GM23248 (cell line): ENCODE results near the gene ACAP1. TPM values are rescaled to one million over a fixed set of nuclear protein-coding genes. Genes with fewer than 3 reads are reported as not detected.

Source experiments
- DNase-seq: peaks from one replicate; pipeline ENCODE4 v3.0.0-alpha.2; 2015
- H2AFZ ChIP-seq: fragments of 200-600 bp; sonication (generic); 2 replicates; pipeline ENCODE4 v1.6.1; 2016; ENCODE audit warnings: antibody characterized with exemption
- H3F3A ChIP-seq: fragments of 200-600 bp; sonication (generic); 2 replicates; pipeline ENCODE4 v1.6.1; 2016; ENCODE audit warnings: mild to moderate bottlenecking, antibody characterized with exemption, mixed run types; ENCODE audit not compliant: insufficient read depth
- H3K27ac ChIP-seq: fragments of 200-600 bp; sonication (generic); 2 replicates; pipeline ENCODE4 v1.5.1; 2016; ENCODE audit warnings: mild to moderate bottlenecking
- H3K27me3 ChIP-seq: fragments of 200-600 bp; sonication (generic); replicated peaks from 2 replicates; pipeline ENCODE4 v1.6.1; 2016; ENCODE audit warnings: mild to moderate bottlenecking; ENCODE audit not compliant: insufficient read depth
- H3K36me3 ChIP-seq: fragments of 200-600 bp; sonication (generic); 2 replicates; pipeline ENCODE4 v1.6.1; 2016; ENCODE audit warnings: low read depth, mild to moderate bottlenecking
- H3K4me1 ChIP-seq: fragments of 200-600 bp; sonication (generic); 2 replicates; pipeline ENCODE4 v1.6.1; 2016; ENCODE audit warnings: mild to moderate bottlenecking; ENCODE audit not compliant: insufficient read depth
- H3K4me2 ChIP-seq: fragments of 200-600 bp; sonication (generic); one replicate; pipeline ENCODE4 v1.6.1; 2016; ENCODE audit warnings: mild to moderate bottlenecking; ENCODE audit not compliant: unreplicated experiment
- H3K4me3 ChIP-seq: fragments of 200-600 bp; sonication (generic); 2 replicates; pipeline ENCODE4 v1.5.1; 2016; ENCODE audit warnings: mild to moderate bottlenecking
- H3K79me2 ChIP-seq: fragments of 200-600 bp; sonication (generic); 2 replicates; pipeline ENCODE4 v1.6.1; 2016; ENCODE audit warnings: mild to moderate bottlenecking; ENCODE audit not compliant: insufficient read depth
- H3K9ac ChIP-seq: fragments of 200-600 bp; sonication (generic); 2 replicates; pipeline ENCODE4 v1.6.1; 2016; ENCODE audit warnings: mild to moderate bottlenecking
- H3K9me2 ChIP-seq: fragments of 200-600 bp; sonication (generic); 2 replicates; pipeline ENCODE4 v1.6.1; 2016; ENCODE audit warnings: mixed run types, mild to moderate bottlenecking, moderate library complexity; ENCODE audit not compliant: insufficient read depth
- H3K9me3 ChIP-seq: fragments of 200-600 bp; sonication (generic); one replicate; pipeline ENCODE4 v1.6.1; 2017; ENCODE audit warnings: low read depth
- H4K20me1 ChIP-seq: fragments of 200-600 bp; sonication (generic); 2 replicates; pipeline ENCODE4 v1.6.0; 2016; ENCODE audit not compliant: insufficient read depth
- EZH2 ChIP-seq: fragments of 200-600 bp; sonication (generic); IDR thresholded peaks from 2 replicates; pipeline ENCODE4 v1.6.1; 2018; ENCODE audit warnings: antibody characterized with exemption, mild to moderate bottlenecking; ENCODE audit not compliant: insufficient read depth, poor library complexity, severe bottlenecking
- EZH2phosphoT487 ChIP-seq: fragments of 200-600 bp; sonication (generic); IDR thresholded peaks from 2 replicates; pipeline ENCODE4 v1.6.1; 2018; ENCODE audit warnings: antibody characterized with exemption, moderate library complexity, mild to moderate bottlenecking, low read depth; ENCODE audit not compliant: insufficient read depth
- WGBS, 2 experiments: methylation state at CpG; one replicate each; pipeline ENCODE4 v1.1.6; 2015 to 2017; ENCODE audit warnings: low lambda C conversion rate in 2 of 2, low coverage in 1 of 2; ENCODE audit errors: missing lambda C conversion rate in 2 of 2; 5-methylcytosine and 5-hydroxymethylcytosine counted together
- in situ Hi-C: fragments of 300-500 bp; cut with MboI; formaldehyde crosslinking; loops from 2 replicates; pipeline ENCODE4 v1.15.0; 2020
- polyA plus RNA-seq: library from polyadenylated mRNA; unstranded; fragments of >200 nt; fragmentation: Nextera tagmentation; extraction: Ambion mirVana; gene quantifications from 2 replicates; pipeline ENCODE4 v1.2.1, GENCODE V29; 2016
- total RNA-seq: library from RNA; depleted of rRNA; stranded (reverse); fragments of >200 nt; shearing (Covaris generic); gene quantifications from 2 replicates; pipeline ENCODE4 v1.2.3, GENCODE V29; 2014

ACAP1 gene
- total and polyA plus RNA-seq, 2 experiments from 2014 or later = 4.4 to 15.7 TPM

DNA sequence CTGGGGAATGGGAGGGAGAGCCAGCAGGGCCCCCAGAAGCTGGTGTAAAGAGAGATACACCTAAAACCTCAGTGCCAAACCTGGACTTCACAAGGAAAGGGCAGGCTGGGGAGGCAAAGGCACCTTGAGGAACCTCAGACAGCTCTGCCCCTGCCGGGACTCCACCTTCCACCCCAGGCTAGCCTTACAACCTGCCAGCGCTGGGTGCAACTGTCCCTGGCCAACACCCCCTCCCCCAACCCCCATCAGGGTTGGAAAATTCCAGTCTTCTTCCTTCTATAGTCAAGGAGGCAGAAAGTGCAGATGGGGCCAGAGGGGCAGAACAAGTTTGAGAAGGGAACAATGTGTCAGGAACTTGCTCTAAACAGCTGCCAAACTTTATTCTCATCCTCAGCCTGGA is 44.1 kb upstream of the ACAP1 start:
- H3K36me3 ChIP-seq = no peaks in the 10 kb centered on the region
- TF ChIP-seq EZH2phosphoT487 (no peak), EZH2 (no peak)
- 61 to 81% methylated on average over 2 of the region's 2 CpGs for WGBS, 2 experiments
- H3K9ac ChIP-seq = no peak overlapping the region
- H3K4me1 ChIP-seq = no peaks in the 10 kb centered on the region
- in situ Hi-C loops = no loop called here
- H3K4me2 ChIP-seq = no peak overlapping the region
- H3K27ac ChIP-seq = no peak overlapping the region
- peaks cover 5% of the 10 kb centered on the region; the same call in 1 of the 2 replicates for H3F3A ChIP-seq
- H3K9me3 ChIP-seq = no peaks in the 10 kb centered on the region
- H3K79me2 ChIP-seq = no peaks in the 10 kb centered on the region
- no peaks in the 10 kb centered on the region for H3K9me2 ChIP-seq
- H3K27me3 ChIP-seq = peaks cover 32% of the 10 kb centered on the region
- H4K20me1 ChIP-seq = no peaks in the 10 kb centered on the region
- H2AFZ ChIP-seq = no peak overlapping the region
- no peak for DNase-seq
- H3K4me3 ChIP-seq = no peak overlapping the region

DNA sequence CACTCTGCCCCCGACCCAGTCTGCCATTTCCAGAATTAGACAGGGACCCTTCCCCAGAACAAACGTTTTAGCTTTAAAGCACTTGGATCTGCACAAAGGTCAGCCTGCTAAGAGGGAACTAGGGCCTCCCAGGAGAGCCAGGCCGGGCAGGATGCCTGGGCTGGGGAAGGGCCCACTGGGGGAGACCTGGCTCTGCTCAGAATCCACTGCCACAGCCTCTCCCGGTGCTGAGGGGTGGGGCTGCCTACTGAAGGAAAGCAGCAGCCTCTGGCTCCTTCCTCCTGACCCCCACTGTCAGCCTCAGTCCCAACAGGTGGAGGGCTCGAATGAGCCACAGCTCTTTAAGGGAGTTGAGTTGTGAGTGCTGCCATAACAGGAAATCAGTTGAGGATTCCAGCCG is 43.6 kb upstream of the ACAP1 start:
- Histone ChIP-seq H2AFZ (no peak overlapping the region), H3K27me3 (peaks cover 26% of the 10 kb centered on the region), H3K79me2 (no peaks in the 10 kb centered on the region), H3K9me3 (no peaks in the 10 kb centered on the region), H4K20me1 (no peaks in the 10 kb centered on the region), H3K9ac (no peak overlapping the region), H3K4me3 (no peak overlapping the region), H3K4me1 (no peaks in the 10 kb centered on the region), H3K9me2 (no peaks in the 10 kb centered on the region), H3F3A (peaks cover 5% of the 10 kb centered on the region; the same call in 1 of the 2 replicates), H3K36me3 (no peaks in the 10 kb centered on the region), H3K4me2 (no peak overlapping the region), H3K27ac (no peak overlapping the region)
- no peak for DNase-seq
- TF ChIP-seq EZH2phosphoT487 (no peak), EZH2 (no peak)
- in situ Hi-C loops = no loop called here
- 21 to 23% methylated on average over 6 of the region's 6 CpGs for WGBS, 2 experiments

DNA sequence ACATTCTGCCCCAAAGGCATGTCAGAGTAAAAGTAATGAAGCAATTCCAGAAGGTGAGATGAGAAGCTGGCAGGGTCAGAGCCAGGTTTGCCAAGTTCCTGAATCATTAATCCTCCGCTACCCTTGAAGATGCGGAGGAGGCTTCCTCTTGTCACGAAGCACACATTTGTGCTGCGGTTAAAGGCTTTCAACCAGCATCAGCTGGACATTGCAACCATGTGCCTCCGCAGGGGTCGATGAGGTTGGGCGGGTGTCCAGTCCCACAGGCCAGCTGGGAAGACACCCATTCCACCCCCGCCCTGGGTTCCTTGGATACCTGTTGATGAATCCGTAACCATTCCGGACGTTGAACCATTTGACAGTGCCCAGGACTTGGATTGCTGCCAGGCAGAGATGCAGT is 43.2 kb upstream of the ACAP1 start:
- Histone ChIP-seq H3K4me1 (no peaks in the 10 kb centered on the region), H3K9ac (no peak overlapping the region), H3K36me3 (no peaks in the 10 kb centered on the region), H3F3A (peaks cover 5% of the 10 kb centered on the region; the same call in 1 of the 2 replicates), H3K9me3 (no peaks in the 10 kb centered on the region), H3K27me3 (peaks cover 22% of the 10 kb centered on the region), H3K79me2 (no peaks in the 10 kb centered on the region), H2AFZ (no peak overlapping the region), H3K4me3 (no peak overlapping the region), H3K27ac (no peak overlapping the region), H3K9me2 (no peaks in the 10 kb centered on the region), H3K4me2 (no peak overlapping the region), H4K20me1 (no peaks in the 10 kb centered on the region)
- in situ Hi-C loops = no loop called here
- WGBS, 2 experiments = 64% methylated on average over 11 of the region's 11 CpGs
- TF ChIP-seq EZH2 (no peak), EZH2phosphoT487 (no peak)
- DNase-seq = peak; percentile 36

DNA sequence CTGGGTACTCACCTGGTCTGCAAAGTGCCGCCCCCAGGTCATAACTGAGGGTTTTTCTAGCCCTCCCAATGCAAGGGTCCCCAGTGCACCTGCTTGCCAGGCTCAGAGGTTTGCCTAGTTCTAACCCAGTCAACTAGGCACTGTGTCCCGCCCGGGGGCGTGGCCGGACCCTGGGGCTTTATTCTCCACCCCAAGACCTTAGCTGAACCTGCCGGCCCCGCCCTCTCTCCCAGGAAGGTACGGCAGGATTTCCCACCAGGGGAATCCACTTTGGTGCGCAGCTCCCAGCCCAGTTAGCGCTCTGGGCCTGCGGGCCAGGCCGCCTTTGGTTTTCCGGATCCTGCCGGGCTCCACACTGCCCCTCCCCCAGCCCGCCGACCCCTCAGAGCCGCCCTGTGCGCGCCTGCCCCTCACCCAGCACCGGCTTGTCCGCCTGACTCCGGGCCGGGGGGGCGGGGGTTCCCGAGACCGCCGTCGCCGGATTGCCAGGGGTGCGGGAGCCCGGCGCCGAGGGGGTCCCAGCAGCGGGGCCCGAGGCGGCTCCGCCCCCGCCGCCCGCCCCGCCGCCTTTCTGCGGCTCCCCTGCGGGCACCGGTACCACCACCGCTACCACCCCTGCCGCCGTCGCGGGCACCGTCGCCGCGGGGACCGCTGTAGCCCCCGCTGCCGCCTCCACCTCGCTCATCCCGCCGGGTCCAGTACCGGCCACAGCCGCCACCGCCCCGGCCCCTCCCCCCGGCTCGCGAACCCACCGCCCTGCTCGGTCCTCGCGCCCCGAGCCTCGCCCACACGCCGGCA is 42.3 kb upstream of the ACAP1 start:
- H3K9me3 ChIP-seq = no peaks in the 10 kb centered on the region
- DNase-seq = no peak
- TF ChIP-seq EZH2 (peak; percentile 64), EZH2phosphoT487 (no peak)
- WGBS, 2 experiments = 5 to 9% methylated on average over 19 to 63 of the region's 75 CpGs
- H3K27ac ChIP-seq = no peak overlapping the region
- no peak overlapping the region for H2AFZ ChIP-seq
- peaks cover 5% of the 10 kb centered on the region; the same call in 1 of the 2 replicates for H3F3A ChIP-seq
- H3K4me2 ChIP-seq = peak overlapping the region; percentile 18
- H3K27me3 ChIP-seq = peaks cover 21% of the 10 kb centered on the region
- peak overlapping the region; percentile 28 for H3K4me3 ChIP-seq
- no peaks in the 10 kb centered on the region for H3K36me3 ChIP-seq
- in situ Hi-C loops = no loop called here
- H3K9me2 ChIP-seq = no peaks in the 10 kb centered on the region
- no peaks in the 10 kb centered on the region for H3K79me2 ChIP-seq
- H3K9ac ChIP-seq = no peak overlapping the region
- no peaks in the 10 kb centered on the region for H3K4me1 ChIP-seq
- H4K20me1 ChIP-seq = no peaks in the 10 kb centered on the region
